Naive thymus-derived CD8-positive, alpha-beta T cell (primary cell): ENCODE results near the gene RBMS3. TPM values are rescaled to one million over a fixed set of nuclear protein-coding genes. Genes with fewer than 3 reads are reported as not detected.

Experiments used
- ATAC-seq, 2 donors: fragments of 150-1000 bp; cut with Tn5 transposase in 1 of 2; sonication (Bioruptor Pico), chemical (Tn5 transposase) in 1 of 2; 1 replicate in 1 of 2; 2 replicates in 1 of 2; pipeline ENCODE4 v1.10.0; 2021; ENCODE audit warnings: mild to moderate bottlenecking in 2 of 2, moderate library complexity in 2 of 2
- POLR2A ChIA-PET: fragments of 350-600 bp; sonication (Branson Sonifier 250); formaldehyde crosslinking; loops from one replicate; lab custom pipeline; 2021; ENCODE audit warnings: antibody characterized with exemption; lab: Charles Lee
- DNase-seq, 10 donors: peaks; one replicate each; pipeline versions ENCODE4 v3.0.0 to v3.0.0-alpha.2; 2020 to 2022
- H3K27ac Mint-ChIP-seq, 10 donors: one replicate each; pipeline ENCODE4 v1.8.0; 2020 to 2022; ENCODE audit warnings: mild to moderate bottlenecking in 10 of 10, mixed read lengths in 10 of 10, moderate library complexity in 4 of 10, inconsistent platforms in 1 of 10
- H3K27me3 Mint-ChIP-seq, 5 donors: one replicate each; pipeline ENCODE4 v1.8.0; 2021 to 2022; ENCODE audit warnings: mixed read lengths in 5 of 5
- H3K36me3 Mint-ChIP-seq, 3 donors: one replicate each; pipeline ENCODE4 v1.8.0; 2020 to 2022; ENCODE audit warnings: mixed read lengths in 3 of 3, mild to moderate bottlenecking in 2 of 3, inconsistent platforms in 1 of 3
- H3K4me1 Mint-ChIP-seq, 4 donors: one replicate each; pipeline ENCODE4 v1.8.0; 2021 to 2022; ENCODE audit warnings: mixed read lengths in 4 of 4
- H3K4me3 Mint-ChIP-seq, 10 donors: one replicate each; pipeline ENCODE4 v1.8.0; 2020 to 2022; ENCODE audit warnings: mild to moderate bottlenecking in 10 of 10, mixed read lengths in 10 of 10, moderate library complexity in 6 of 10, inconsistent platforms in 1 of 10
- H3K9me3 Mint-ChIP-seq, 9 donors: one replicate each; pipeline ENCODE4 v1.8.0; 2020 to 2022; ENCODE audit warnings: mixed read lengths in 9 of 9, mild to moderate bottlenecking in 3 of 9, inconsistent platforms in 1 of 9, moderate library complexity in 1 of 9
- polyA plus RNA-seq, 3 donors: library from polyadenylated mRNA; unstranded; fragments of 300-500 nt; fragmentation: Illumina TruSeq; gene quantifications; one replicate each; pipeline ENCODE4 v1.2.3, GENCODE V29; 2021
- total RNA-seq, 8 experiments: library from RNA in 2 of 8; stranded (reverse) in 2 of 8; gene quantifications; one replicate each; pipeline ENCODE4 v1.2.3 and lab custom pipeline; 2021 to 2026

Gene RBMS3
- total and polyA plus RNA-seq, 5 experiments from 2014 or later = not detected

GRCh38 chr3:29420106-29420505 is 139.2 kb downstream of the RBMS3 start:
- POLR2A ChIA-PET = no interaction called here
- H3K27me3 Mint-ChIP-seq = peaks cover 0 to 1% (median 0%) of the 10 kb centered on the region in 5 donors
- H3K4me3 Mint-ChIP-seq = no peak overlapping the region
- peaks cover 0 to 1% (median 0%) of the 10 kb centered on the region in 4 donors for H3K4me1 Mint-ChIP-seq
- ATAC-seq = no peak
- no peaks in the 10 kb centered on the region for H3K36me3 Mint-ChIP-seq
- H3K9me3 Mint-ChIP-seq = no peaks in the 10 kb centered on the region
- no peak for DNase-seq
- H3K27ac Mint-ChIP-seq = no peak overlapping the region

- Mint-ChIP-seq H3K36me3 (no peaks in the 10 kb centered on the region), H3K27me3 (peaks cover 0 to 1% (median 0%) of the 10 kb centered on the region in 5 donors), H3K4me3 (no peak overlapping the region), H3K4me1 (no peaks in the 10 kb centered on the region), H3K27ac (no peak overlapping the region), H3K9me3 (no peaks in the 10 kb centered on the region)
- DNase-seq (no peak), ATAC-seq (no peak)
- POLR2A ChIA-PET = no interaction called here
These were observed 145.7 kb downstream of the RBMS3 start for GRCh38 chr3:29426302-29427226.

- H3K27ac Mint-ChIP-seq = no peak overlapping the region
- H3K4me3 Mint-ChIP-seq = no peak overlapping the region
- H3K36me3 Mint-ChIP-seq = no peaks in the 10 kb centered on the region
- peaks cover 0 to 1% (median 0%) of the 10 kb centered on the region in 5 donors for H3K27me3 Mint-ChIP-seq
- no peak for ATAC-seq
- DNase-seq = no peak
- no peaks in the 10 kb centered on the region for H3K4me1 Mint-ChIP-seq
- POLR2A ChIA-PET = no interaction called here
- no peaks in the 10 kb centered on the region for H3K9me3 Mint-ChIP-seq
These were observed 146.6 kb downstream of the RBMS3 start for GRCh38 chr3:29427266-29428103.

- no peaks in the 10 kb centered on the region for H3K4me1 Mint-ChIP-seq
- POLR2A ChIA-PET = no interaction called here
- H3K36me3 Mint-ChIP-seq = no peaks in the 10 kb centered on the region
These were observed 148.3 kb downstream of the RBMS3 start for GRCh38 chr3:29429055-29429679.

GRCh38 chr3:29430558-29430971 is 149.7 kb downstream of the RBMS3 start:
- Mint-ChIP-seq H3K4me3 (no peak overlapping the region), H3K4me1 (no peaks in the 10 kb centered on the region), H3K27ac (no peak overlapping the region), H3K9me3 (no peaks in the 10 kb centered on the region), H3K27me3 (peaks cover 0 to 3% (median 0%) of the 10 kb centered on the region in 5 donors), H3K36me3 (no peaks in the 10 kb centered on the region)
- ATAC-seq = no peak
- POLR2A ChIA-PET = interaction anchor here (0.6 kb wide), 1 partner anchor 17 kb away, joined by 4 read pairs; no protein-coding TSS in a partner anchor
- no peak for DNase-seq

More at GRCh38 chr3:29429055-29429679, 148.3 kb downstream of the RBMS3 start:
- DNase-seq (no peak), ATAC-seq (no peak)
- Mint-ChIP-seq H3K4me3 (no peak overlapping the region), H3K9me3 (no peaks in the 10 kb centered on the region), H3K27me3 (peaks cover 0 to 3% (median 0%) of the 10 kb centered on the region in 5 donors), H3K27ac (no peak overlapping the region)

GRCh38 chr3:29436612-29437323 is 155.9 kb downstream of the RBMS3 start:
- no peaks in the 10 kb centered on the region for H3K9me3 Mint-ChIP-seq
- ATAC-seq (no peak), DNase-seq (no peak)
- peaks cover 0 to 8% (median 0%) of the 10 kb centered on the region in 5 donors for H3K27me3 Mint-ChIP-seq
- no peak overlapping the region for H3K4me3 Mint-ChIP-seq
- POLR2A ChIA-PET = no interaction called here
- H3K36me3 Mint-ChIP-seq = no peaks in the 10 kb centered on the region
- H3K4me1 Mint-ChIP-seq = peaks cover 0 to 12% (median 1%) of the 10 kb centered on the region in 4 donors
- no peak overlapping the region for H3K27ac Mint-ChIP-seq

GRCh38 chr3:29438580-29438979 is 157.7 kb downstream of the RBMS3 start:
- DNase-seq = no peak
- ATAC-seq = no peak
- H3K27ac Mint-ChIP-seq = no peak overlapping the region
- peaks cover 0 to 6% (median 2%) of the 10 kb centered on the region in 9 donors for H3K9me3 Mint-ChIP-seq
- peaks cover 0 to 12% (median 1%) of the 10 kb centered on the region in 4 donors for H3K4me1 Mint-ChIP-seq
- peaks cover 0 to 7% (median 1%) of the 10 kb centered on the region in 5 donors for H3K27me3 Mint-ChIP-seq
- POLR2A ChIA-PET = no interaction called here
- H3K4me3 Mint-ChIP-seq = no peak overlapping the region
- peaks cover 0 to 2% (median 0%) of the 10 kb centered on the region in 3 donors for H3K36me3 Mint-ChIP-seq

GRCh38 chr3:29440413-29441305 is 159.8 kb downstream of the RBMS3 start:
- ATAC-seq (no peak), DNase-seq (no peak)
- no peak overlapping the region for H3K27ac Mint-ChIP-seq
- peaks cover 0 to 12% (median 1%) of the 10 kb centered on the region in 4 donors for H3K4me1 Mint-ChIP-seq
- POLR2A ChIA-PET = no interaction called here
- H3K4me3 Mint-ChIP-seq = no peak overlapping the region
- H3K9me3 Mint-ChIP-seq = peaks cover 0 to 16% (median 4%) of the 10 kb centered on the region in 9 donors
- peaks cover 0 to 8% (median 1%) of the 10 kb centered on the region in 5 donors for H3K27me3 Mint-ChIP-seq
- peaks cover 0 to 2% (median 0%) of the 10 kb centered on the region in 3 donors for H3K36me3 Mint-ChIP-seq

GRCh38 chr3:29441422-29441821 is 160.6 kb downstream of the RBMS3 start:
- DNase-seq (no peak), ATAC-seq (no peak)
- Mint-ChIP-seq H3K27me3 (peaks cover 0 to 8% (median 1%) of the 10 kb centered on the region in 5 donors), H3K27ac (no peak overlapping the region), H3K4me3 (no peak overlapping the region), H3K4me1 (peaks cover 0 to 12% (median 1%) of the 10 kb centered on the region in 4 donors), H3K36me3 (peaks cover 0 to 2% (median 0%) of the 10 kb centered on the region in 3 donors), H3K9me3 (peaks cover 0 to 16% (median 4%) of the 10 kb centered on the region in 9 donors)
- POLR2A ChIA-PET = no interaction called here

GRCh38 chr3:29447946-29448627 is 167.2 kb downstream of the RBMS3 start:
- peaks cover 0 to 2% (median 0%) of the 10 kb centered on the region in 3 donors for H3K36me3 Mint-ChIP-seq
- POLR2A ChIA-PET = no interaction called here
- no peak overlapping the region for H3K27ac Mint-ChIP-seq
- DNase-seq (no peak), ATAC-seq (no peak)
- no peak overlapping the region for H3K4me3 Mint-ChIP-seq
- H3K9me3 Mint-ChIP-seq = peaks cover 0 to 16% (median 4%) of the 10 kb centered on the region in 9 donors
- no peaks in the 10 kb centered on the region for H3K4me1 Mint-ChIP-seq
- peaks cover 0 to 4% (median 0%) of the 10 kb centered on the region in 5 donors for H3K27me3 Mint-ChIP-seq

GRCh38 chr3:29451920-29452319 is 171.0 kb downstream of the RBMS3 start:
- Mint-ChIP-seq H3K4me1 (no peaks in the 10 kb centered on the region), H3K27ac (no peak overlapping the region), H3K4me3 (no peak overlapping the region), H3K27me3 (no peaks in the 10 kb centered on the region), H3K36me3 (no peaks in the 10 kb centered on the region), H3K9me3 (no peaks in the 10 kb centered on the region)
- DNase-seq = no peak
- no peak for ATAC-seq
- POLR2A ChIA-PET = no interaction called here
